GM19395 (cell line): ENCODE data around the gene CDH23.

Experiments used
- ATAC-seq: cut with Tn5 transposase; IDR thresholded peaks from one replicate; pipeline ENCODE4 v1.9.1; 2021; ENCODE audit warnings: mild to moderate bottlenecking, moderate library complexity; ENCODE audit not compliant: unreplicated experiment

Gene CDH23

GRCh38 chr10:71391701-71392100, 5.0 kb upstream of the CDH23 start:
- no peak for ATAC-seq

- ATAC-seq = no peak
Observed at GRCh38 chr10:71392292-71392691, 4.4 kb upstream of the CDH23 start.

- no peak for ATAC-seq
Observed at GRCh38 chr10:71392791-71393781, 3.6 kb upstream of the CDH23 start.

GRCh38 chr10:71393841-71394475, 2.8 kb upstream of the CDH23 start:
- ATAC-seq = no peak

DNA sequence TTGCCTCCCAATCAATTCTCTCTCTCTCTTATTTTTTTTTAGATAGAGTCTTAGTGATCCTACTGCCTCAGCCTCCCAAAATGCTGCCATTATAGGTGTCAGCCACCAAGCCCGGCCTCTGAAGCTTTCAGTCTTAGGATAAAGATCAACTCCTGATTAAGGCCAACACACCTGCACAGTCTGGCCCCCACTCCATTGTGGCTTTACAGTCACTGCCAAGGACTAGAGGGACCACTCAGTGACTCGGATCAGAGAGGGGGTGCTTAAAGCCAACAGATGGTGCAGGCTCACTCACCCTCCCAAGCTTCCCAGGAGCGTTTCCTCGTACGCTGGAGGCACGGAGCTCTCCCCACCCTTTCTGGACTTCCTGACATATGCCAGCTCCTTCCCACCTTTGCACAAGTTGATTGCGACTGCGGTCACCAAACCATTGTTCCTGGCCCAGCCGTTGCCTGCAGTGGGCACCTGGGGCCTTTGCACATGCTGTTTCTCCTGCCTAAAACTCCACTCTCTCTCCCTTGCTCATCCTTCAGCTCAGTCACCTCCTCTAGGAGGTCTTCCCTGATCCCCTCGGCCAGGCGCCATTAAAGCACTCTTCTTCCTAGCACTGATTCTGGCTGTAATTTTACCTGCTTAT, 1.7 kb upstream of the CDH23 start:
- no peak for ATAC-seq

DNA sequence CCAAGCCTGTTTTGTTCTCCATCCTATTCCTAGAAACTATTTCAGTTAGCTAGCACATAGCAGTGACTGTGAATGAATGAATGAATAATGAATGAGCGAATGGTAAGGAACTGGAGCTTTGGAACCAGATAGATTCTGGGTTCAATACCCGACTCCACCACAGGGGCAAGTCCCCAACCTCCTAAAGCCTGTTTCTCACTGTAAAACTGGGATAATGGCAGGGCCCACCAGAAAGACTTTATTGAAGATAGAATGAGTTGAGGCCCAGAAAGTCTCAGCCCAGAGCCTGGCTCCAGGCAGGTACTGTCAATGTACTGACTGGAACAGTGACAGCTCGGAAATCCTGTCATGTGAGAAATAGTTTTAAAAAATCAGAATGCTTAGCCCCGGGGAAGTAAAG, 1.1 kb upstream of the CDH23 start:
- no peak for ATAC-seq

GRCh38 chr10:71396084-71396710, 523 bp upstream of the CDH23 start:
- ATAC-seq = no peak

DNA sequence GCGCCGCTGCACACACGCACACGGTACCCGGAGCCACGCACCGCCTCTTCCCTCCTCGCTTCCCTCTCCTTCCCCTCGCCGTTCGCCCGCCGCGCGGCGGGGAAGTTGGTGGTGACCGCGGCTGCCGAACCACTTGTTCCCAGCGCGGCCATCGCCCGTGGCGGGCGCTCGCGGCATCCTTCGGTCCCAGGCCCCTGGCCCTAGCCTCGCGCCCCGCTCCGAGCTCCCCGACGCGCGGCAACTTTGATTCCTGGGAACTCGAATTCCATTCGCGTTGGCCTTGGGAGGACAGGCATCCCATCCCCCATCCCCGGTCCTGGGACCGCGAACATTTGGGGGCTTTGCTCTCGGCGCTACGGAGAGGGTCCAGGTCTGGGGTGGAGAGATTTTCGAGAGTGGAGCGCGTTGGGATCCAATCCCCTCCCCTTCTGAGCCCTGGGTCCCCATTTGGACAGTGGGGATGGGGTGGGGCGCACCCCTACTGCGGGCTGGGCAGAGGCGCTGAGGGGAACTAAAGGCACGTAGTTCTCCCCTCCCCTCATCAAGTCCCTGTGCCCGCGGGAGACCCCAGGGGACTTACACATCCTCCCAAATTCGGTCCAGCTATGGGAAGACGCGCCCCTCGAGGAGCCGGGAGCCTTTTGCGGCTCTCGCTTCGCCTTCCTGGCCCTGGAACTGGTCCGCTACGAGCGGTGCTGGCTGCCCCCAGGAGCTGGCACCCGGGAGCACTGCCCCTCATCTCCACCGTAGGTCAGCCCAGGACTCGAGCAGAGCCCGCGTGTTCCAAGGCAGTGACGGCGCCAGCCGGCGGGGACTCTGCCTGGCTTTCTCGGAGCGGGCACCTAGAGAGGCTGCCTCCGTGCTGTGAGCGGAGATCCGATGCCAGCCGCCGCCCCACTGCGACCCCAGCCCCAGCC, 834 bp downstream of the CDH23 start:
- ATAC-seq = no peak

GRCh38 chr10:71398976-71399375, 2.3 kb downstream of the CDH23 start:
- ATAC-seq = no peak

DNA sequence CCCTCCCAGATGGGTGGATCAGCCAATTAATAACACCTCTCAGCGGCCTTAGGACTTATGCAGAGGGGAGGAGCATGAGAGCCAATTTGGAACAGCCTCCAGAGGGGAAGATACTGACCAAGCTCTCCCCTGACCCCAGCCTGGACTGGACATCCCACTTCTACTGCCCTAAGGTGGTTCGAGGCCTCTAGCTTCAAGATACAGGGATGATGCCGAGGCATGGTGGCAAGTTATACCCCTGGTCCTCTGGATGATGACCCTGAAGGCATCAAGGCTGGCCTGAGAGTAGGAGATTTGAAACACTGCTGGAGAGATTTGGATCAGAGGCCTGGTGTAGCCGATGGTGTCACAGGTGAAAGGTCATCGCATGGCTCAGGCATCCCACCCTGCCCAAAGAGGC, 3.2 kb downstream of the CDH23 start:
- ATAC-seq = no peak

DNA sequence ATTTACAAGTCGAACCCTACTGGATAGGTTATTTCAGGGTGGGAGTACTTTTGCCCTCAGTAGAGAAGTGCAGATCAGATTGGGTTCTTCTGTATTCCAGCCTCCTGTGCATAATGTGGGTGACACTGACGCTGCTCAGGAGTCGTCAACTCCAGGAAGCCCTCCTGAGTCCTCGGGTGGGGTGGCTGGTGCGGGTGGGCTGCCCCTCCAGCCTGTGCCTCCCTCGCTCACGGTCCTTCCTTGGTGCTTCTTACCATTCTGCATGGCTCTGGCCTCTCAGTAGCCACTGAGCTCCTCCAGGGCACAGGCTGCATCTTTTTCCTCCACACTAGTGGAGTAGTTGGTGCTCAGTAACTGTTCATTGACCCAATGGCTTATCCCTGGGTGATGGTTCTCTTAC, 4.3 kb downstream of the CDH23 start:
- no peak for ATAC-seq

DNA sequence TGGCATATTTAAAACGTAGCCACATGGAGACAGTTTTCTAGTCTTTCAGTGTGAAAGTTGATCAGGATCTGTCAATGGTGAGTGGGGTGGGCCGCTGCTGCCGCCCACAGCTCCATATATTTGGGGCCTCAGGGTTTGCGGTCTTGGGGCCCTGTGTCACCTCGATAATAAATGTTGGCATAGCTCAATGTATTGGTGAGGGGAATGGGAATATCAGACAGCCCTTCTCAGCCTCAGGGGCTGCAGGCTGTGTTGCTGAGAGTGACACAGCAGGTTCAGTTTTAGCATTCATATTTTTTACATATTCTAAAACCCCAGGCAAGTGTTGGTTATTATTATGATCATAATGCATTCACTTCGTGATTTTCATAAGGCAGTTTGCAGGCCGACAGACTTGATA, 5.3 kb downstream of the CDH23 start:
- ATAC-seq = no peak

DNA sequence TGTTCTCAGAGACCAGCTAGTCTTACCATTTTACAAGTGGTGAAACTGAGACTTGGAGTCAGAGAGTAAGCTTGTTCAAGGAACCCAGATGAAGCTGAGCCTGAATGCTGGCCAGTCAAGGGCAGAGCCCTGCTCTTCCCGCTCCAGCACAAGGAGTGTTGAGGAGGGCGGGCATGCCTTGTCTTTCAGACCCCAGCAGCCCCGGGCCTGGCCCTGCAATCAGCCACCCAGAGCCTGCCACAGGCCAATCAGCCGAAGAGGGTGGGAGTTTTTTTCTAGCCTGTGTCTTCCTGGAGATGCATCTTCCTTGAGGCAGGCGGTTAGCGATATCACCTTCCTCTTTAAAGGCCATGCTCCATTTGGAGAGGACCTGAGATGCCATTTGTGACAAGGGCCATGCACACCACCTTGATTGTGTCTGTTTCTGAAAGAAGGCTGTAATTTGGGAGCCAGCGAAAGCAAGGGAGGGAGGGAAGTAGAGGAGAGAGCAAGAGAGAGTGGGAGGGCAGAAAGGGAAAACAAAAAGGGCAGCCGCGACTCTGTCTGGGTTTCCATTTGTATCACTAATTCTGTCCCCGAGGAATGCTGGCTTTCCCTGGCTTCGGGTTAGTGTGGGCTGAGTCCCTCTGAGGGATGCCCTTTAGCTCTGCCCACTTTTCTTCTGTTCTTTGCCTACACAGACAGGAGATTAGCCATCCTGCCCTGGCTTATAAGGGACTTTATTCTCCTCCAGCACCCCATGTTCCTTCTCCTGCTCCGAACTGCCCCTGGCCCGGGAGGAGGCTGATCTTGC, 8.0 kb downstream of the CDH23 start:
- ATAC-seq = no peak

- no peak for ATAC-seq
Observed at GRCh38 chr10:71406878-71407277, 10.2 kb downstream of the CDH23 start.

GRCh38 chr10:71408436-71409225, 11.9 kb downstream of the CDH23 start:
- no peak for ATAC-seq

DNA sequence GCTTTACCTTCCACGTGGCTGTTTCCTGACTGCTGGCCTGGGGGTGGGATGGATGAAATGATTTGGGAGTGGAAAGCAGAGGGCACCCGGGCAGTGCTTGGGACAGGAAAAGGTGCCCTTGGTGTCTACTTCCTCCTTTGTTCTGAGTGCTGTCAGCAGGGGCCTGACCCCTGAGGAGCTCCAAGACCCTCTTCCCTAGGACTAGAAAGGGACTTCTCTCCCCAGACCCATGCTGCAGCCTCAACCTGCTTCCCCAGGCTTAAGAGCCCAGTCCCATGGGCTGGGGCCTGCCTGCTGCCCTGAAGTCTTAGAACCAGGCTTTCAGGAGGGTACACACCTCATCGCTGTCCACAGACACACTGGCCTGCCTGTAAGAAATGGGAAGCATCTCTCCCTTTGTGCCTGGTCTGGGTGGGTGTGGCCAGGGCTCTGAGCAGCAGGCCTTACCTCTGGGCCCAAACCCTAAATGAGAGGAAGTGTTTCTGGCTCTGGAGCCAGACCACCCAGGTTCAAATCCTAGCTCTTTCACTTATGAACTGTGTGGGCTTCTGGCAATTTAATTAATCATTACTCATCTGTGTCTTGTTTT, 12.9 kb downstream of the CDH23 start:
- ATAC-seq = no peak

DNA sequence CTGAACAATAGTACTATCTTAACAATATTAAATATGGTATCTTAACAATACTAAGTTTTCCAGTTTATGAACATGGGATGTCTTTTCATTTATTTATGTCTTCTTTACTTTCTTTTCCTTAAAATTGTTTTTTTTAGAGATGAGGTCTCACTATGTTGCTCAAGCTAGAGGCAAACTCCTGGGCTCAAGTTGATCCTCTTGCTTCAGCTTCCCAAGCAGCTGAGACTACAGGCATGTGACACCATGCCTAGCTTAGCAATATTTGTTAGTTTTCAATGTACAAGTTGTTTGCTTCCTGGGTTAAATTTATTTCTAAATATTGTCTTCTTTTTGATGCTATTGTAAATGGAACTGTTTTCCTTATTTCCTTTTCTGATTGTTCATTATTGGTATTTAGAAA, 16.9 kb downstream of the CDH23 start:
- no peak for ATAC-seq

DNA sequence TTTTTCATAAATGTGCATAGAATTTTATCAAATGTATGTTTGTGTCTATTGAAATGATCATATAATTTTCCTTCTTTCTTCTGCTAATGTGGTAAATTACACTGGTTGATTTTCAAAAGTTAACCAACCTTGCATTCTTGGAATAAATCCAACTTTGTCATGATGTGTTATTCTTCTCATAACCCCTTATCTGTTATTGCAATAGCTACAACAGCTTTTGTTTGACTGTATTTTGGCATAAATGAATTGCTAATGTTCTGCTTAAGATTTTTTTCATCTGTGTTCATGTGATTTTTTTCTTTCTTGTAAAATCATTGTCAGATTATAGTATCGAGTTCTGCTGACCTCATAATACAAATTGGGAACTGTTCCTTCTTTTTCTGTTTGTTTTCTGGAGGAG, 17.6 kb downstream of the CDH23 start:
- no peak for ATAC-seq
